ENCODE measurements around the gene THAP10.

The THAP10 gene

DNA sequence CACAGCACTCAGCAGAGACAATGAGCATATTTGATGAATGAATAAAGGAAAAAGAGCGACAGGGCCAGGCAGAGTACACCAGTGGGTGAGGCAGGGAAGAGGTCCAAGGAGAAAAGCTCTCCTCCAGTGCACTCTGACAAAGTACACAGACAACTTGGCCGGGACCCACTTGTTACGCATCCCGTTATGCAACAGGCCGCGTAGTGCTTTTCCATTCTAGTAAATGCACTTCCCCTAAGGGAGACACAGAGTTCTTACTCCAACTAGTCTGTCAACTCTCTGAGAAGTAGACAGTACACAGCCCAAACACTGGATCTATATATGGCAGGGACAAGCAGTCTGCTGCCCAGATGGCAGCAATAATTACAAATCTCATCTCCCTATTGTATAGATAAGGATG is 56.8 kb downstream of the THAP10 start:
- TF ChIP-seq, protein P1, sequence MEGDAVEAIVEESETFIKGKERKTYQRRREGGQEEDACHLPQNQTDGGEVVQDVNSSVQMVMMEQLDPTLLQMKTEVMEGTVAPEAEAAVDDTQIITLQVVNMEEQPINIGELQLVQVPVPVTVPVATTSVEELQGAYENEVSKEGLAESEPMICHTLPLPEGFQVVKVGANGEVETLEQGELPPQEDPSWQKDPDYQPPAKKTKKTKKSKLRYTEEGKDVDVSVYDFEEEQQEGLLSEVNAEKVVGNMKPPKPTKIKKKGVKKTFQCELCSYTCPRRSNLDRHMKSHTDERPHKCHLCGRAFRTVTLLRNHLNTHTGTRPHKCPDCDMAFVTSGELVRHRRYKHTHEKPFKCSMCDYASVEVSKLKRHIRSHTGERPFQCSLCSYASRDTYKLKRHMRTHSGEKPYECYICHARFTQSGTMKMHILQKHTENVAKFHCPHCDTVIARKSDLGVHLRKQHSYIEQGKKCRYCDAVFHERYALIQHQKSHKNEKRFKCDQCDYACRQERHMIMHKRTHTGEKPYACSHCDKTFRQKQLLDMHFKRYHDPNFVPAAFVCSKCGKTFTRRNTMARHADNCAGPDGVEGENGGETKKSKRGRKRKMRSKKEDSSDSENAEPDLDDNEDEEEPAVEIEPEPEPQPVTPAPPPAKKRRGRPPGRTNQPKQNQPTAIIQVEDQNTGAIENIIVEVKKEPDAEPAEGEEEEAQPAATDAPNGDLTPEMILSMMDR (IDR thresholded peaks at IDR 0.05): no peak
- Histone ChIP-seq H3K27ac (no peak overlapping the region), H3K9me3 (no peaks in the 10 kb centered on the region), H3K4me3 (ENCODE audit: low read depth in 1 of 2, low read length in 1 of 2) (no peak overlapping the region), H3K4me1 (ENCODE audit: control insufficient read depth in 1 of 2, insufficient read depth in 1 of 2, low read depth in 1 of 2, low read length in 1 of 2) (no peaks in the 10 kb centered on the region), H3K27me3 (no peaks in the 10 kb centered on the region), H3K36me3 (no peaks in the 10 kb centered on the region)

DNA sequence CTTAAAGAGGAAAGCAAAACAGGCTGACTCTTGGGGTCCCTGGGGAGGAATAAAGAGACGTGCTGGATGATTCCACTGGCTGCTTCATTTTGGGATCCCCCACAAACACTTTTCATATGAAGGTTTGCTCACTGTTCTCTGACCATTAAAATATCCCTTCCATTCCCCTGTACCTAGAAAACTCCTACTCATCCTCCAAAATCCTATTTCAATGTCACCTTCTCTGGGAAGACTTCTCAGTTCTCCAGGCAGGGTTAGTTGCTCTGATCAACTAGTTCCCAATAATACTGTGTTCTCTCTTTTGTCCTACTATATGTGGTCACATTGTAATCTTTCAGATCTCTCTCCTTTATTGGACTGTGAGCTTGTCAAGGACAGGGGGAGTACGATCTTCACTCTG is 57.2 kb downstream of the THAP10 start:
- no peak overlapping the region for H3K27ac ChIP-seq
- H3K9me3 ChIP-seq: no peaks in the 10 kb centered on the region
- H3K36me3 ChIP-seq: no peaks in the 10 kb centered on the region
- H3K4me1 ChIP-seq (ENCODE audit: control insufficient read depth in 1 of 2, insufficient read depth in 1 of 2, low read depth in 1 of 2, low read length in 1 of 2): no peaks in the 10 kb centered on the region
- no peak overlapping the region for H3K4me3 ChIP-seq (ENCODE audit: low read depth in 1 of 2, low read length in 1 of 2)
- TF ChIP-seq, protein P1 (IDR thresholded peaks at IDR 0.05): no peak
- H3K27me3 ChIP-seq: no peaks in the 10 kb centered on the region

DNA sequence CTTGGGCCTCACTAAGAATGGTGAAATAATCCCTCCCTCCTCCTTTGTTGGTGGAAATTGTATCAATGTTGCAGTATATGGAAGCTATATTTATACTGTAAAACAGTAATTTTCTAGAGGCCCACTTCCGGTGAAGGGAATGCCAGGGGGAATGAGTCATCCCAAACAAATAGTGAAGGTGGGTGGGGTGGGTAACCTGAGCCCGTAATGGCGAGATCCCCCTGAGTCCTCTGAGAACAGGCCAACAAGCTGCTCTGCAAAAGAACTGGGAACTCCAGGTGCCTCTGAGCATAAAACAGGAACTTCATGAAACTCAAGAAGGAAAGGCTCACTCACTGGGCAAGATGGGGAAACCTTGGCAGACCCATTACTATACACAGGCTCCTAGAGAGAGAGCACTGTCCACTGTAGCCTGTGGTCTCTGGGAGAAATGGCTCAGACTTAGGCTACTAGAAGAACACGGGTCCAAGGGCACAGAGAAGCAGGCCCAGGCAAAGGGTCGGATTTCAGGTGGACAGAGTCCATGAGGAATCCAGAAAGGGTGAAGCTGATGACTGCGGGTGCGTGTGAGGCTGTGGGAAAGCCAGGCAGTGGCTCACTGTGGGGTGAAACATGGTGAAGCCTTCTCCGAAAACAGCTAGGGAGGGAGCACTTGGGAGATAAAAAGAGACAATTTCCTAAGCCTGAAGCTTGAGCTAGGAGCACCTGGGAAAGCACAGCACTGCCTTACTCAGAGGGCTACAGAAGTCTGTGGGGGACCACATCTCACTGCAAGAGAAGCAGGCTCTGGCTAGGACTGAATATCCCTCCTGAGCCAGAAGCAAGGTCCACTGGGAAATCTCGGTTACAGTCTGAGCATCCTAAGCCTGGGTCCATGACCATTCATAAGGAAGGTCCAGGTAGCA is 58.1 kb downstream of the THAP10 start:
- Histone ChIP-seq H3K27me3 (no peaks in the 10 kb centered on the region), H3K9me3 (no peaks in the 10 kb centered on the region), H3K4me3 (ENCODE audit: low read depth in 1 of 2, low read length in 1 of 2) (no peak overlapping the region), H3K27ac (no peak overlapping the region), H3K4me1 (ENCODE audit: control insufficient read depth in 1 of 2, insufficient read depth in 1 of 2, low read depth in 1 of 2, low read length in 1 of 2) (no peaks in the 10 kb centered on the region), H3K36me3 (no peaks in the 10 kb centered on the region)
- TF ChIP-seq, protein P1 (IDR thresholded peaks at IDR 0.05): no peak

DNA sequence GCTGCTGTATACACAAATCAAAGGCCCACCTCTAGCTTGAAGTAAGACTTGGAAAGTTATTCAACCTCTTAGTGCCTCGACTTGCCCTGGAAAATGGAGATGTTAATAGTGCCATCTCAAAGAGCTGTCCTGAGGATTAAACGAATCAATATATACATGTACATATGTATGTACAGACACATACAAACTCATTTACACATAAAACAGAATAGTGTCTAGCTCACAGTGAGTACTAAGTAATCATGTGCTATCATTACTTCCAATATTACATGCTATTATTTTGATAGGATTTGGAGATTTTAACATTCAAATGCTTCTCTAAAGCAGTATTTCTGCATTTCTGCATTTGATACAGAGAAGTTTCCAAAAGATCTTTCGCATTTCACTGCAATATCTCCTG is 58.8 kb downstream of the THAP10 start:
- TF ChIP-seq, protein P1 (IDR thresholded peaks at IDR 0.05): no peak
- no peaks in the 10 kb centered on the region for H3K9me3 ChIP-seq
- no peaks in the 10 kb centered on the region for H3K36me3 ChIP-seq
- H3K4me3 ChIP-seq (ENCODE audit: low read depth in 1 of 2, low read length in 1 of 2): no peak overlapping the region
- no peaks in the 10 kb centered on the region for H3K27me3 ChIP-seq
- no peak overlapping the region for H3K27ac ChIP-seq
- H3K4me1 ChIP-seq (ENCODE audit: control insufficient read depth in 1 of 2, insufficient read depth in 1 of 2, low read depth in 1 of 2, low read length in 1 of 2): no peaks in the 10 kb centered on the region

DNA sequence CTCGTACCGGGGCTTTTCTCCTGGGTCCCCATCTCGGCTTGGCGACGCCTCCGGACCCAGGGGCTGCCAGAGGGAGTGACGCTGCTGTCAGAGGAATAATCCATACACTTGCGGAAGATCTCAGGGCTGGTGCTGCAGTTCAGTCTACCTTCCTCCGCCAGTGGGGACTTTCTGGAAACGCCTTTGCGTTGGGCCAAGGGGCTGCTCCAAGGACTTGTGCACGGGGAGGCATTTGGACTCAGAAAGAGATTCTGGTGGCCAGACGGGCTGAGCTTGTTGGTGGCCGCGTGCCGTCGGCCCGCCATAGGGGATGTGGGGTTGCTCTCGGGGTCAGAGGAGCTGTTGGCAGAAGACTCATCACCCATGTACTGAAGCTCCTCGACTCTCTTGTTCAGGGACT is 60.1 kb downstream of the THAP10 start:
- Histone ChIP-seq H3K27ac (no peak overlapping the region), H3K27me3 (no peaks in the 10 kb centered on the region), H3K4me3 (ENCODE audit: low read depth in 1 of 2, low read length in 1 of 2) (no peak overlapping the region), H3K36me3 (no peaks in the 10 kb centered on the region), H3K9me3 (no peaks in the 10 kb centered on the region), H3K4me1 (ENCODE audit: control insufficient read depth in 1 of 2, insufficient read depth in 1 of 2, low read depth in 1 of 2, low read length in 1 of 2) (no peaks in the 10 kb centered on the region)
- TF ChIP-seq, protein P1 (IDR thresholded peaks at IDR 0.05): no peak
